SU-DHL-6 (cell line): ENCODE results near the gene MT1HL1.

ENCODE experiments used
- EZH2phosphoT487 ChIP-seq: fragments of 200-600 bp; sonication (generic), shearing (Covaris generic); conservative IDR thresholded peaks from 2 replicates; pipeline ENCODE4 v1.6.1; 2018; ENCODE audit warnings: mild to moderate bottlenecking, antibody characterized with exemption, low read length, moderate library complexity, mixed read lengths
- TF ChIP-seq, protein P1 (sequence below): fragments of 200-600 bp; sonication (generic); IDR thresholded peaks from one replicate; pipeline ENCODE4 v1.5.1; 2017; ENCODE audit warnings: antibody characterized with exemption, mild to moderate bottlenecking, low read length, moderate library complexity; ENCODE audit not compliant: insufficient read depth, poor library complexity, severe bottlenecking

DNA sequence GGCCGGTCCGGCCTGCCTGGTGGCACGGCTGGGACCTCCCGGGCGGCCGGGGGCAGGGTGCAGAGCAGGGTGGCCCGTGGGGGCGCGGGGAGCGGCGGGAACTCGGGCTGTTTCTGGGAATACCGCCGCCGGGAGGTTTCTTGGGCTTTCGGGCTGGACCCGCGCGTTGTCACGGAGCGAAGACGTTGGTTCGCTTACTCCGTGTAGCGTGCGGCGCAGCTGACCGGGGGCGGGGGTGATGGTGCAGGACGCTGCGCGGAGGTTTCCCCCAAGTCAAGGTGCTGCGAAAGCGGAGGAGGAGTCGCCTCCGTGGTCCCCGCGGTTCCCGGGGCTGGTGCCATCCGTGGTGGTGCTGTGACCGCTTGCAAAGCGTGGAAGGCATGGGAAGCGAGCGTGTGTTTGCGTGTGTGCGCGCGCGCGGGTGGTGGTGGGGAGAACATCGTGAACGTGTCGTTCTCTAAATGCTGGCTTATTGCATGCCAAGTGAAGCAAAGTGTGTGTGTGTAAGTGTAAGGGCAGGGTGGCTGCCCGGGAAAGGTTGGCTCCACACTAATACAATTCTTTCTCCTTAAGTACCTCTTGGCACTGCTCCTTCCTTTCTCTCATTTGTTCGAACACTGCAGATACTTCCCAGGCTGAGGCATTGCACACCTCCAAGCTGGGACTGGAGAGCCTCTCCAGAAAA is 38.8 kb upstream of the MT1HL1 start:
- TF ChIP-seq, protein P1, sequence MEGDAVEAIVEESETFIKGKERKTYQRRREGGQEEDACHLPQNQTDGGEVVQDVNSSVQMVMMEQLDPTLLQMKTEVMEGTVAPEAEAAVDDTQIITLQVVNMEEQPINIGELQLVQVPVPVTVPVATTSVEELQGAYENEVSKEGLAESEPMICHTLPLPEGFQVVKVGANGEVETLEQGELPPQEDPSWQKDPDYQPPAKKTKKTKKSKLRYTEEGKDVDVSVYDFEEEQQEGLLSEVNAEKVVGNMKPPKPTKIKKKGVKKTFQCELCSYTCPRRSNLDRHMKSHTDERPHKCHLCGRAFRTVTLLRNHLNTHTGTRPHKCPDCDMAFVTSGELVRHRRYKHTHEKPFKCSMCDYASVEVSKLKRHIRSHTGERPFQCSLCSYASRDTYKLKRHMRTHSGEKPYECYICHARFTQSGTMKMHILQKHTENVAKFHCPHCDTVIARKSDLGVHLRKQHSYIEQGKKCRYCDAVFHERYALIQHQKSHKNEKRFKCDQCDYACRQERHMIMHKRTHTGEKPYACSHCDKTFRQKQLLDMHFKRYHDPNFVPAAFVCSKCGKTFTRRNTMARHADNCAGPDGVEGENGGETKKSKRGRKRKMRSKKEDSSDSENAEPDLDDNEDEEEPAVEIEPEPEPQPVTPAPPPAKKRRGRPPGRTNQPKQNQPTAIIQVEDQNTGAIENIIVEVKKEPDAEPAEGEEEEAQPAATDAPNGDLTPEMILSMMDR = no peak
- no peak for TF ChIP-seq EZH2phosphoT487
